GM06990 (cell line): ENCODE measurements around the gene OR8B8.

ENCODE experiments used
- DNase-seq: peaks from one replicate; pipeline ENCODE4 v3.0.0-alpha.2; 2011; ENCODE audit not compliant: insufficient read length; ENCODE audit errors: extremely low read depth
- H3K27me3 ChIP-seq: replicated peaks from 2 replicates; pipeline ENCODE4 v1.6.0; 2011; ENCODE audit warnings: low read length; ENCODE audit not compliant: control insufficient read depth, insufficient read depth
- H3K36me3 ChIP-seq: 2 replicates; pipeline ENCODE4 v1.5.1; 2011; ENCODE audit warnings: low read length; ENCODE audit not compliant: control insufficient read depth, insufficient read depth
- H3K4me3 ChIP-seq: replicated peaks from 2 replicates; pipeline ENCODE4 v1.5.1; 2011; ENCODE audit warnings: low read depth, mild to moderate bottlenecking, control low read depth, low read length
- CTCF ChIP-seq: IDR thresholded peaks from 2 replicates; pipeline ENCODE4 v1.5.1; 2011; ENCODE audit warnings: low read length, control low read depth, mild to moderate bottlenecking, inconsistent platforms; ENCODE audit not compliant: insufficient read depth, poor library complexity, severe bottlenecking

The OR8B8 gene, protein sequence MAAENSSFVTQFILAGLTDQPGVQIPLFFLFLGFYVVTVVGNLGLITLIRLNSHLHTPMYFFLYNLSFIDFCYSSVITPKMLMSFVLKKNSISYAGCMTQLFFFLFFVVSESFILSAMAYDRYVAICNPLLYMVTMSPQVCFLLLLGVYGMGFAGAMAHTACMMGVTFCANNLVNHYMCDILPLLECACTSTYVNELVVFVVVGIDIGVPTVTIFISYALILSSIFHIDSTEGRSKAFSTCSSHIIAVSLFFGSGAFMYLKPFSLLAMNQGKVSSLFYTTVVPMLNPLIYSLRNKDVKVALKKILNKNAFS

DNA sequence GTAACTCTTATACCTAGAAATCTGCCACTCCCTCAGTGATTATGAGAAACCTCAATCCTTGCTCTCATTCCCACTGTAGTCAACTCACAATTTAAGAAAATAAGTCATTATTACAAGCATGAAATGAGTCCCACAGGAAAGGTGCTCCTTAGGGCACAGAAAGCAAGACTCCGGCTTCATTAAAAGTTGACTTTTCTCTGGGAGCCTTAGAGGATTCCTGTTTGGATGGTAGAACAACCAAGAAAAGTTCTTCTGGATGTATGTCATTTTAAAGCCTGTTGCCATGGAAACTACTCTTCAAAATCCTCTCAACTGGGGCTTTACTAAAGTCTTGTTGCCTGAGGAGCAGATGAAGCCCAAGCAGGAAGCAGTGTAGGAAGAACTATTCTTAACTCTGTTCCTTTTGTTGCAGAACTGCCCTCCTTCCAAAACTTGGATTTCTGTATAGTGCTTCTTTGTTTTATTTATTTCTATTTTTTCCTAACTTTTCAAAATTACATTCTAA lies at the start of gene OR8B8:
Gene OR8B8 (minus strand): TSS at position 51 of the 505 bp plus-strand sequence. CDS start 4,611 bp downstream, outside the sequence.
- H3K36me3 ChIP-seq = no peaks in the 10 kb centered on the region
- TF ChIP-seq CTCF = no peak
- H3K27me3 ChIP-seq = no peaks in the 10 kb centered on the region; the same call in none of the 2 replicates
- no peak within 1 kb of the TSS for H3K4me3 ChIP-seq
- no peak for DNase-seq

- TF ChIP-seq CTCF = no peak
- H3K4me3 ChIP-seq = no peak overlapping the region
- no peaks in the 10 kb centered on the region for H3K36me3 ChIP-seq
- no peaks in the 10 kb centered on the region for H3K27me3 ChIP-seq
- no peak for DNase-seq
These were observed 47.6 kb upstream of the OR8B8 start for GRCh38 chr11:124493016-124493655.

- Histone ChIP-seq H3K4me3 (no peak overlapping the region), H3K27me3 (no peaks in the 10 kb centered on the region), H3K36me3 (no peaks in the 10 kb centered on the region)
- no peak for TF ChIP-seq CTCF
- DNase-seq = no peak
These were observed 37.9 kb upstream of the OR8B8 start for GRCh38 chr11:124483422-124483821.

GRCh38 chr11:124482362-124483147 lies 37.1 kb upstream of the OR8B8 start:
- TF ChIP-seq CTCF = no peak
- no peak for DNase-seq
- H3K4me3 ChIP-seq = no peak overlapping the region
- no peaks in the 10 kb centered on the region for H3K36me3 ChIP-seq
- no peaks in the 10 kb centered on the region for H3K27me3 ChIP-seq

- no peak overlapping the region for H3K4me3 ChIP-seq
- DNase-seq = no peak
These were observed 36.1 kb upstream of the OR8B8 start for GRCh38 chr11:124481365-124482323.

More at GRCh38 chr11:124481365-124482323, 36.1 kb upstream of the OR8B8 start:
- Histone ChIP-seq H3K27me3 (no peaks in the 10 kb centered on the region), H3K36me3 (no peaks in the 10 kb centered on the region)
- no peak for TF ChIP-seq CTCF
